DND-41 (cell line): ENCODE measurements around the gene CLCA1.

Experiments
- EZH2 ChIP-seq: IDR thresholded peaks from 3 replicates; pipeline ENCODE4 v1.6.1; 2012; ENCODE audit warnings: borderline replicate concordance, low read depth, mild to moderate bottlenecking, moderate library complexity, low read length, inconsistent platforms; ENCODE audit not compliant: severe bottlenecking
- TF ChIP-seq, protein P1 (sequence below): IDR thresholded peaks from 2 replicates; pipeline ENCODE4 v1.5.1; 2012; ENCODE audit warnings: borderline replicate concordance, low read length, moderate library complexity, mild to moderate bottlenecking; ENCODE audit not compliant: poor library complexity, severe bottlenecking; ENCODE audit errors: extremely low read depth

DNA sequence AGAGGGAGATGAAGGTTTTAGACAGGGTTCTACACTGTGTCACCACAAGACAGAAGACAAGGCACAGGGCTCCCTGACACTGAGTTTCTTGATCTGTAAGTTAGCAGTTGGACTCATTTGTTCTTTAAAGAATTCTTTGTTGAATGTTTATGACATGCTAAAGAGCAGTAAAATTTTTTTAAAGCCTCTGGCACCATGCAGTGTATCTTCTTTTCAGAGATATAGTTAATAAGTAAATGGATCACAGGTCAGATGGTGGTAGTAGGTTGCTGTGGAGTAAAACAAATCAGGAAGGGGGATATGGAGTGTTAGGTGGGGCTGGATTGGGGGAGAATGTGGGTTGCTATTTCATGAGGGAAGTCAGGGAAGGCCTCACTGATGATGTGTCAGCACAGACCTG, 80.1 kb downstream of the CLCA1 start:
- TF ChIP-seq, protein P1, sequence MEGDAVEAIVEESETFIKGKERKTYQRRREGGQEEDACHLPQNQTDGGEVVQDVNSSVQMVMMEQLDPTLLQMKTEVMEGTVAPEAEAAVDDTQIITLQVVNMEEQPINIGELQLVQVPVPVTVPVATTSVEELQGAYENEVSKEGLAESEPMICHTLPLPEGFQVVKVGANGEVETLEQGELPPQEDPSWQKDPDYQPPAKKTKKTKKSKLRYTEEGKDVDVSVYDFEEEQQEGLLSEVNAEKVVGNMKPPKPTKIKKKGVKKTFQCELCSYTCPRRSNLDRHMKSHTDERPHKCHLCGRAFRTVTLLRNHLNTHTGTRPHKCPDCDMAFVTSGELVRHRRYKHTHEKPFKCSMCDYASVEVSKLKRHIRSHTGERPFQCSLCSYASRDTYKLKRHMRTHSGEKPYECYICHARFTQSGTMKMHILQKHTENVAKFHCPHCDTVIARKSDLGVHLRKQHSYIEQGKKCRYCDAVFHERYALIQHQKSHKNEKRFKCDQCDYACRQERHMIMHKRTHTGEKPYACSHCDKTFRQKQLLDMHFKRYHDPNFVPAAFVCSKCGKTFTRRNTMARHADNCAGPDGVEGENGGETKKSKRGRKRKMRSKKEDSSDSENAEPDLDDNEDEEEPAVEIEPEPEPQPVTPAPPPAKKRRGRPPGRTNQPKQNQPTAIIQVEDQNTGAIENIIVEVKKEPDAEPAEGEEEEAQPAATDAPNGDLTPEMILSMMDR: no peak
- no peak for TF ChIP-seq EZH2
